Measurements from ENCODE around the gene CCDC40.
A peak's percentile ranks its signal among the peaks of the same experiment; 100 is the strongest.

Gene CCDC40

GRCh38 chr17:80113033-80113484 lies 76.6 kb downstream of the CCDC40 start:
- Mint-ChIP-seq H3K27ac (peak overlapping the region; percentile 29), H3K36me3 (ENCODE audit: low read depth) (peaks cover 31% of the 10 kb centered on the region), H3K4me1 (peaks cover 15% of the 10 kb centered on the region), H3K4me3 (no peak overlapping the region), H3K9me3 (peaks cover 26% of the 10 kb centered on the region), H3K27me3 (ENCODE audit: low read depth, poor library complexity) (no peaks in the 10 kb centered on the region)
- no peak for TF ChIP-seq CTCF (IDR thresholded peaks at IDR 0.05)
- no peak for DNase-seq

- peaks cover 31% of the 10 kb centered on the region for H3K36me3 Mint-ChIP-seq (ENCODE audit: low read depth)
- no peak overlapping the region for H3K27ac Mint-ChIP-seq
- H3K4me1 Mint-ChIP-seq = peaks cover 15% of the 10 kb centered on the region
- DNase-seq = no peak
- H3K27me3 Mint-ChIP-seq (ENCODE audit: low read depth, poor library complexity) = no peaks in the 10 kb centered on the region
- H3K9me3 Mint-ChIP-seq = peaks cover 26% of the 10 kb centered on the region
- no peak for TF ChIP-seq CTCF (IDR thresholded peaks at IDR 0.05)
- no peak overlapping the region for H3K4me3 Mint-ChIP-seq
Measured at GRCh38 chr17:80114758-80115157, 78.3 kb downstream of the CCDC40 start.

GRCh38 chr17:80115159-80115558 lies 78.7 kb downstream of the CCDC40 start:
- Mint-ChIP-seq H3K4me1 (peaks cover 15% of the 10 kb centered on the region), H3K9me3 (peaks cover 26% of the 10 kb centered on the region), H3K27me3 (ENCODE audit: low read depth, poor library complexity) (no peaks in the 10 kb centered on the region), H3K36me3 (ENCODE audit: low read depth) (peaks cover 31% of the 10 kb centered on the region), H3K27ac (no peak overlapping the region), H3K4me3 (no peak overlapping the region)
- TF ChIP-seq CTCF (IDR thresholded peaks at IDR 0.05) = no peak
- DNase-seq = no peak

- Mint-ChIP-seq H3K27me3 (ENCODE audit: low read depth, poor library complexity) (no peaks in the 10 kb centered on the region), H3K9me3 (peaks cover 26% of the 10 kb centered on the region), H3K4me1 (peaks cover 12% of the 10 kb centered on the region), H3K4me3 (no peak overlapping the region), H3K36me3 (ENCODE audit: low read depth) (peaks cover 31% of the 10 kb centered on the region), H3K27ac (peak overlapping the region; percentile 58)
- TF ChIP-seq CTCF (IDR thresholded peaks at IDR 0.05) = no peak
- no peak for DNase-seq
Measured at GRCh38 chr17:80116276-80116920, 80.0 kb downstream of the CCDC40 start.

- Mint-ChIP-seq H3K9me3 (peaks cover 26% of the 10 kb centered on the region), H3K36me3 (ENCODE audit: low read depth) (peaks cover 31% of the 10 kb centered on the region), H3K27me3 (ENCODE audit: low read depth, poor library complexity) (no peaks in the 10 kb centered on the region), H3K27ac (no peak overlapping the region), H3K4me1 (peaks cover 9% of the 10 kb centered on the region), H3K4me3 (no peak overlapping the region)
- no peak for DNase-seq
- no peak for TF ChIP-seq CTCF (IDR thresholded peaks at IDR 0.05)
Measured at GRCh38 chr17:80116921-80117380, 80.5 kb downstream of the CCDC40 start.
